Glutamatergic neuron (in vitro differentiated cells): Measurements from ENCODE around the gene H2AZ2. TPM values are rescaled to one million over a fixed set of nuclear protein-coding genes. Genes with fewer than 3 reads are reported as not detected.

Experiments used
- DNase-seq: peaks from one replicate; pipeline ENCODE4 v3.0.0; 2022
- H3K27ac Mint-ChIP-seq: one replicate; pipeline ENCODE4 v1.8.0; 2020; ENCODE audit warnings: mild to moderate bottlenecking, mixed read lengths, inconsistent platforms; ENCODE audit not compliant: unreplicated experiment
- H3K27me3 Mint-ChIP-seq: one replicate; pipeline ENCODE4 v1.8.0; 2020; ENCODE audit warnings: mild to moderate bottlenecking, moderate library complexity, mixed read lengths, inconsistent platforms; ENCODE audit not compliant: unreplicated experiment
- H3K36me3 Mint-ChIP-seq: one replicate; pipeline ENCODE4 v1.8.0; 2020; ENCODE audit warnings: mild to moderate bottlenecking, mixed read lengths, inconsistent platforms; ENCODE audit not compliant: unreplicated experiment
- H3K4me1 Mint-ChIP-seq: one replicate; pipeline ENCODE4 v1.8.0; 2020; ENCODE audit warnings: mild to moderate bottlenecking, low read depth, mixed read lengths, inconsistent platforms; ENCODE audit not compliant: unreplicated experiment
- H3K4me3 Mint-ChIP-seq: one replicate; pipeline ENCODE4 v1.8.0; 2020; ENCODE audit warnings: mild to moderate bottlenecking, mixed read lengths, inconsistent platforms; ENCODE audit not compliant: unreplicated experiment
- H3K9me3 Mint-ChIP-seq: one replicate; pipeline ENCODE4 v1.8.0; 2020; ENCODE audit warnings: mild to moderate bottlenecking, moderate library complexity, mixed read lengths, inconsistent platforms; ENCODE audit not compliant: unreplicated experiment
- total RNA-seq: library from RNA; stranded (reverse); fragmentation: NEBNext Ultra II Directional; extraction: Animal tissue kit (Norgen Biotek cat#: 25700); gene quantifications from one replicate; pipeline ENCODE4 v1.2.1, GENCODE V29; 2021; ENCODE audit not compliant: unreplicated experiment
- TF ChIP-seq, protein P1 (sequence below): fragments of 200-600 bp; sonication (generic); IDR thresholded peaks from one replicate; pipeline ENCODE4 v1.5.0; 2021; ENCODE audit not compliant: partially characterized antibody, unreplicated experiment

Gene H2AZ2
- total RNA-seq, 1 donor from 2014 or later, result 180 TPM

DNA sequence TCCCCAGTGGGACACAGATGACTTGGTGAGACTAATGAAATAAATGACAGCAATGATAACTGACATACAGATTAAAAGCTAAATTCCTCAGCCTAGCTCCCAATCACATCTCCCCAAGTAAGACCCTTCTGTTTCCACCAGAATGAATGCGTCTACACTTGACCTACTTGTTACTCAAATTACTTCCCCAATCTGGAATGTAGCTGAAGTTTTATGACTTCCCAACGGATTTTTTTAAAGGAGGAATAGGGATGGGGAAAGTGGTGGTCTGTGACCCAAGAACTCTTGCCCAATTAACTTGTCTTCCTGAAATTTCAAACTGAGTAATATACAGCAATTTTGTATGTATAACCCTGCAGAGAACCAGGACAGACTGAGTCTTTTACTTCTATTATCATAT, 9.1 kb downstream of the H2AZ2 start:
- no peak for DNase-seq
- Mint-ChIP-seq H3K9me3 (no peaks in the 10 kb centered on the region), H3K27me3 (peaks cover 2% of the 10 kb centered on the region), H3K36me3 (no peaks in the 10 kb centered on the region), H3K27ac (peak overlapping the region; percentile 66), H3K4me1 (no peaks in the 10 kb centered on the region), H3K4me3 (peak overlapping the region; percentile 42)
- TF ChIP-seq, protein P1, sequence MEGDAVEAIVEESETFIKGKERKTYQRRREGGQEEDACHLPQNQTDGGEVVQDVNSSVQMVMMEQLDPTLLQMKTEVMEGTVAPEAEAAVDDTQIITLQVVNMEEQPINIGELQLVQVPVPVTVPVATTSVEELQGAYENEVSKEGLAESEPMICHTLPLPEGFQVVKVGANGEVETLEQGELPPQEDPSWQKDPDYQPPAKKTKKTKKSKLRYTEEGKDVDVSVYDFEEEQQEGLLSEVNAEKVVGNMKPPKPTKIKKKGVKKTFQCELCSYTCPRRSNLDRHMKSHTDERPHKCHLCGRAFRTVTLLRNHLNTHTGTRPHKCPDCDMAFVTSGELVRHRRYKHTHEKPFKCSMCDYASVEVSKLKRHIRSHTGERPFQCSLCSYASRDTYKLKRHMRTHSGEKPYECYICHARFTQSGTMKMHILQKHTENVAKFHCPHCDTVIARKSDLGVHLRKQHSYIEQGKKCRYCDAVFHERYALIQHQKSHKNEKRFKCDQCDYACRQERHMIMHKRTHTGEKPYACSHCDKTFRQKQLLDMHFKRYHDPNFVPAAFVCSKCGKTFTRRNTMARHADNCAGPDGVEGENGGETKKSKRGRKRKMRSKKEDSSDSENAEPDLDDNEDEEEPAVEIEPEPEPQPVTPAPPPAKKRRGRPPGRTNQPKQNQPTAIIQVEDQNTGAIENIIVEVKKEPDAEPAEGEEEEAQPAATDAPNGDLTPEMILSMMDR, result no peak

DNA sequence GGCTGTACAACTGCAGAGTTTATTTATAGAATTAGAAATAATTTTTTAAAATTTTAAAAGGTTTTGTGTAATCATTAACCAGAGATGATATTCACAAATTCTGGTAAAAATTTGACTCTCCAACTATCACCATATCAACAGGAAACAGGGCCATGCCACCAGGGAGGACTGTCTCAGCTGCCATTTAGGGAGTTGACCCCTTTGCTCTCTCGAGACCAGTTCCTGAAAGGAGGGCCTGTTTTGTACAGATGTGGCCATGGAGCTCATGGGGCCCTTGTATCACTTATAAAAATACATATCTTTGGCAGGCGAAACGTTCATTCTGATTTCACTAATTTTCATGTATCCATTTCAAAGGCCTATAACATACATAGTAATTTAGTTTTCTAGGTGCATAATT, 20.3 kb downstream of the H2AZ2 start:
- no peaks in the 10 kb centered on the region for H3K9me3 Mint-ChIP-seq
- TF ChIP-seq, protein P1, result no peak
- H3K27ac Mint-ChIP-seq, result no peak overlapping the region
- no peaks in the 10 kb centered on the region for H3K27me3 Mint-ChIP-seq
- H3K4me3 Mint-ChIP-seq, result no peak overlapping the region
- no peaks in the 10 kb centered on the region for H3K4me1 Mint-ChIP-seq
- no peak for DNase-seq
- no peaks in the 10 kb centered on the region for H3K36me3 Mint-ChIP-seq

DNA sequence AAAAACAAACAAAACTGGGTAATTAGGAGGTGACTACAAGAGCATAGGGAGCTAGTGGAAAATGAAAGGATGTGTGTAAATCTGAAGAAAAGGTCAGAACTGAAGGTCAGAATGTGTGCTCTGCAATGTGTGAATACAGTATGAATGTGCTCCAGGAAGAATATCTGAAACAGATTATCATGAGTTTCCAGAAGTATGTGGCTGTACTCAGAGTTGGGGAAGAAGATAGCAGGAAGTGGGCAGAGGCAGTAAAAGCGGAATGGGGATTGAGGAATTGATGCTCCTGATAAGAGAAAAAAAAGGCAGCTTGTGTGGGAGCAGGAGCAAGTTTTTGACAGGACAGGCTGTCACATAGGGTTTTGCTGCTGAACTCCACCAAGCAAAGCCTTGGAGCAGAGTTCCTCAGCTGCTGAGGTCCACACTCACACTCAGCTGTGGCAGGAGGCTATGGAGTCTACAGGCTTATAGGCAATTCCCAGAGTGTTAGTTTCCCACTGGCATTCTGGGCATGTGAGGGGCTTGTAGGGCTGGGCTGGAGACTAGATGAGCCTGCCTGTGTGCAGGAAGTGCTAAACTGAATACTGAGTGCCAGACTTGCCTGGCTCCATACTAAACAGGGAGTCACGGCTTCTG, 22.9 kb downstream of the H2AZ2 start:
- TF ChIP-seq, protein P1, result no peak
- peaks cover 1% of the 10 kb centered on the region for H3K9me3 Mint-ChIP-seq
- no peak for DNase-seq
- H3K4me3 Mint-ChIP-seq, result no peak overlapping the region
- H3K27ac Mint-ChIP-seq, result no peak overlapping the region
- H3K4me1 Mint-ChIP-seq, result no peaks in the 10 kb centered on the region
- no peaks in the 10 kb centered on the region for H3K36me3 Mint-ChIP-seq
- H3K27me3 Mint-ChIP-seq, result no peaks in the 10 kb centered on the region

GRCh38 chr7:44823255-44823781, 24.6 kb downstream of the H2AZ2 start:
- no peaks in the 10 kb centered on the region for H3K4me1 Mint-ChIP-seq
- no peak overlapping the region for H3K4me3 Mint-ChIP-seq
- H3K27me3 Mint-ChIP-seq, result no peaks in the 10 kb centered on the region
- no peak overlapping the region for H3K27ac Mint-ChIP-seq
- peaks cover 1% of the 10 kb centered on the region for H3K9me3 Mint-ChIP-seq
- DNase-seq, result no peak
- TF ChIP-seq, protein P1, result no peak
- no peaks in the 10 kb centered on the region for H3K36me3 Mint-ChIP-seq

DNA sequence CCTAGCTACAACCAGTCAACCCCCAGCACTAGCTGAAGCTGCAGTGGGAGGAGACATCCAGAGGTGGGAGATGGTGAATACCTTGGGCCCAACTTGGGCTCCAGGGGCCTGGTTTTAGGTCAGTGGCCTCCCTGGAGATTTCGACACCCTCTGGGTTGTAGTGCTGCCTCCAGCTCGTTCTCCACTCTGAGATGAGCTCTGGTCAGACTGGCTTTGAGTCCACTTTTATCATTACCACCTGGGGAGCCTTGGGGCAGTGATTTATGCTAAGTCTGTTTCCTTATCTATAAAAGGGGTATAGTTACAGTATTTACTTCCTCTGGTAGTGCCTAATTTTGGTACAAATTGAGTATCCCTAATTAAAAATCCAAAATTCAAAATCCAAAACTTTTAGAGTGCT, 28.6 kb downstream of the H2AZ2 start:
- H3K27ac Mint-ChIP-seq, result no peak overlapping the region
- peaks cover 1% of the 10 kb centered on the region for H3K9me3 Mint-ChIP-seq

More for the DNA sequence above, 28.6 kb downstream of the H2AZ2 start:
- no peaks in the 10 kb centered on the region for H3K27me3 Mint-ChIP-seq
- H3K4me3 Mint-ChIP-seq, result no peak overlapping the region
- no peaks in the 10 kb centered on the region for H3K4me1 Mint-ChIP-seq
- TF ChIP-seq, protein P1, result no peak
- H3K36me3 Mint-ChIP-seq, result no peaks in the 10 kb centered on the region
- DNase-seq, result no peak
